ENCODE measurements around the gene CDHR2.

CDHR2 gene

DNA sequence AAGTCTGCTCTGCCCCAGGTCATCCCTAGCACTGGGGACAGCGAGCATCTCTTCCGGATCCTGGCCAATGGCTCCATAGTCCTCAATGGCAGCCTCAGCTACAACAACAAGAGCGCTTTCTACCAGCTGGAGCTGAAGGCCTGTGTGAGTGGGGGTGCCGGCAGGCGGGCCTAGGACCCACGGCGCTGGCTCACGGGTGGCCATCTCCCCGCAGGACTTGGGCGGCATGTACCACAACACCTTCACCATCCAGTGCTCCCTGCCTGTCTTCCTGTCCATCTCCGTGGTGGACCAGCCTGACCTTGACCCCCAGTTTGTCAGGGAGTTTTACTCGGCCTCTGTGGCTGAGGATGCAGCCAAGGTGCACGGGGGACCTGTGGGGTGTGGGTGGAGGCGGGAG lies 25.9 kb downstream of the CDHR2 start:
- TF ChIP-seq, protein P1, sequence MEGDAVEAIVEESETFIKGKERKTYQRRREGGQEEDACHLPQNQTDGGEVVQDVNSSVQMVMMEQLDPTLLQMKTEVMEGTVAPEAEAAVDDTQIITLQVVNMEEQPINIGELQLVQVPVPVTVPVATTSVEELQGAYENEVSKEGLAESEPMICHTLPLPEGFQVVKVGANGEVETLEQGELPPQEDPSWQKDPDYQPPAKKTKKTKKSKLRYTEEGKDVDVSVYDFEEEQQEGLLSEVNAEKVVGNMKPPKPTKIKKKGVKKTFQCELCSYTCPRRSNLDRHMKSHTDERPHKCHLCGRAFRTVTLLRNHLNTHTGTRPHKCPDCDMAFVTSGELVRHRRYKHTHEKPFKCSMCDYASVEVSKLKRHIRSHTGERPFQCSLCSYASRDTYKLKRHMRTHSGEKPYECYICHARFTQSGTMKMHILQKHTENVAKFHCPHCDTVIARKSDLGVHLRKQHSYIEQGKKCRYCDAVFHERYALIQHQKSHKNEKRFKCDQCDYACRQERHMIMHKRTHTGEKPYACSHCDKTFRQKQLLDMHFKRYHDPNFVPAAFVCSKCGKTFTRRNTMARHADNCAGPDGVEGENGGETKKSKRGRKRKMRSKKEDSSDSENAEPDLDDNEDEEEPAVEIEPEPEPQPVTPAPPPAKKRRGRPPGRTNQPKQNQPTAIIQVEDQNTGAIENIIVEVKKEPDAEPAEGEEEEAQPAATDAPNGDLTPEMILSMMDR (IDR thresholded peaks at IDR 0.05; ENCODE audit: low read length), result no peak
- no peak for TF ChIP-seq EZH2 (optimal IDR thresholded peaks at IDR 0.05; ENCODE audit: low read depth, low read length)
- TF ChIP-seq EZH2phosphoT487 (IDR thresholded peaks at IDR 0.05; ENCODE audit: low read length), result no peak
- no peaks in the 10 kb centered on the region for H3K79me2 ChIP-seq (ENCODE audit: low read length)
- H3K9me2 ChIP-seq (replicated peaks; ENCODE audit: insufficient read depth, low read length), result no peaks in the 10 kb centered on the region
- H3K27ac ChIP-seq (ENCODE audit: low read length), result no peak overlapping the region
- peaks cover 8% of the 10 kb centered on the region; the same call in 1 of the 2 replicates for H3K27me3 ChIP-seq (replicated peaks; ENCODE audit: insufficient read depth, low read length)
- no peaks in the 10 kb centered on the region for H4K20me1 ChIP-seq (ENCODE audit: insufficient read depth, low read length)
- no peak overlapping the region for H3K4me2 ChIP-seq (ENCODE audit: low read depth, low read length)
- no peak overlapping the region for H3K4me3 ChIP-seq (ENCODE audit: low read length)
- DNase-seq, result no peak
- no peak overlapping the region for H3K9ac ChIP-seq (ENCODE audit: low read length)
- H3K4me1 ChIP-seq (ENCODE audit: low read length), result no peaks in the 10 kb centered on the region
- H3F3A ChIP-seq (ENCODE audit: insufficient read depth, low read length), result no peaks in the 10 kb centered on the region
- no peaks in the 10 kb centered on the region for H3K36me3 ChIP-seq (replicated peaks; ENCODE audit: insufficient read depth, low read length)
- no peak overlapping the region for H2AFZ ChIP-seq (ENCODE audit: low read length)
- no peaks in the 10 kb centered on the region for H3K9me3 ChIP-seq (replicated peaks; ENCODE audit: insufficient read depth, low read length)

DNA sequence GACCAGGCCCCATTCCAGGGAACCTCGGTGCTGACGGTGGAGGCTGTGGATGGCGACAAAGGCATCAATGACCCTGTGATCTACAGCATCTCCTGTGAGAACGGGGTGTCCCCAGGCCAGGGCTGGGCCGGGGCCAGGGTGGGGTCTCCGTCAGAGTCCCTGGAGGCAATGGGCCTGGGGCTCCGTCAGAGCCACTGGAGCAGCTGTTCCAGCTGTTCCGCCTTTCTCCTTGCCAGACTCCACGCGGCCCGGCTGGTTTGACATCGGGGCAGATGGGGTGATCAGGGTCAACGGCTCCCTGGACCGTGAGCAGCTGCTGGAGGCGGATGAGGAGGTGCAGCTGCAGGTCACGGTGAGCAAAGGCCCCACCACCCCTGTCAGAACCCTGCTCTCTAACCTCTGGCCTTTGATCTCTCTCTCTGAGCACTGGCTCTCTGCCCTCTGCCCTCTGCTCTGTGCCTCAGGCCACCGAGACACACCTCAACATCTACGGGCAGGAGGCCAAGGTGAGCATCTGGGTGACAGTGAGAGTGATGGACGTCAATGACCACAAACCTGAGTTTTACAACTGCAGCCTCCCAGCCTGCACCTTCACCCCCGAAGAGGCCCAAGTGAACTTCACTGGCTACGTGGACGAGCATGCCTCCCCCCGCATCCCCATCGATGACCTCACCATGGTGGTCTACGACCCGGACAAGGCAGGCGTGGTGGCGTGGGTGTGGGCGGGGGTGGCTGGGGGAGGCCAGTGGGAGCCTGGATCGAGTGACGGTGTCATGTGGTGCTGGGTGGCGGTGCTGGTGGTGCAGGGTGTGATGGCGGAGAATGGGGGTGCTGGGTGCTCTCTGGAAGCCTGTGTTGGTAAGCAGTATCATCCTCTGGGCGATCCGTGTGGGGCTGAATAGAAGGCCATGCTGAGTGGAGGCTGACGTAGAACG lies 26.6 kb downstream of the CDHR2 start:
- Histone ChIP-seq H3K4me2 (ENCODE audit: low read depth, low read length) (no peak overlapping the region), H3K9ac (ENCODE audit: low read length) (no peak overlapping the region), H3K4me1 (ENCODE audit: low read length) (no peaks in the 10 kb centered on the region), H3F3A (ENCODE audit: insufficient read depth, low read length) (no peaks in the 10 kb centered on the region), H4K20me1 (ENCODE audit: insufficient read depth, low read length) (no peaks in the 10 kb centered on the region), H3K36me3 (replicated peaks; ENCODE audit: insufficient read depth, low read length) (no peaks in the 10 kb centered on the region), H2AFZ (ENCODE audit: low read length) (no peak overlapping the region), H3K27me3 (replicated peaks; ENCODE audit: insufficient read depth, low read length) (0 out of 2 replicates have a peak, but pooled peaks cover under 1% of the 10 kb centered on the region), H3K79me2 (ENCODE audit: low read length) (no peaks in the 10 kb centered on the region), H3K4me3 (ENCODE audit: low read length) (no peak overlapping the region), H3K9me2 (replicated peaks; ENCODE audit: insufficient read depth, low read length) (no peaks in the 10 kb centered on the region), H3K9me3 (replicated peaks; ENCODE audit: insufficient read depth, low read length) (no peaks in the 10 kb centered on the region), H3K27ac (ENCODE audit: low read length) (no peak overlapping the region)
- DNase-seq, result no peak
- TF ChIP-seq, protein P1 (IDR thresholded peaks at IDR 0.05; ENCODE audit: low read length), result no peak
- TF ChIP-seq EZH2phosphoT487 (IDR thresholded peaks at IDR 0.05; ENCODE audit: low read length), result no peak
- no peak for TF ChIP-seq EZH2 (optimal IDR thresholded peaks at IDR 0.05; ENCODE audit: low read depth, low read length)

DNA sequence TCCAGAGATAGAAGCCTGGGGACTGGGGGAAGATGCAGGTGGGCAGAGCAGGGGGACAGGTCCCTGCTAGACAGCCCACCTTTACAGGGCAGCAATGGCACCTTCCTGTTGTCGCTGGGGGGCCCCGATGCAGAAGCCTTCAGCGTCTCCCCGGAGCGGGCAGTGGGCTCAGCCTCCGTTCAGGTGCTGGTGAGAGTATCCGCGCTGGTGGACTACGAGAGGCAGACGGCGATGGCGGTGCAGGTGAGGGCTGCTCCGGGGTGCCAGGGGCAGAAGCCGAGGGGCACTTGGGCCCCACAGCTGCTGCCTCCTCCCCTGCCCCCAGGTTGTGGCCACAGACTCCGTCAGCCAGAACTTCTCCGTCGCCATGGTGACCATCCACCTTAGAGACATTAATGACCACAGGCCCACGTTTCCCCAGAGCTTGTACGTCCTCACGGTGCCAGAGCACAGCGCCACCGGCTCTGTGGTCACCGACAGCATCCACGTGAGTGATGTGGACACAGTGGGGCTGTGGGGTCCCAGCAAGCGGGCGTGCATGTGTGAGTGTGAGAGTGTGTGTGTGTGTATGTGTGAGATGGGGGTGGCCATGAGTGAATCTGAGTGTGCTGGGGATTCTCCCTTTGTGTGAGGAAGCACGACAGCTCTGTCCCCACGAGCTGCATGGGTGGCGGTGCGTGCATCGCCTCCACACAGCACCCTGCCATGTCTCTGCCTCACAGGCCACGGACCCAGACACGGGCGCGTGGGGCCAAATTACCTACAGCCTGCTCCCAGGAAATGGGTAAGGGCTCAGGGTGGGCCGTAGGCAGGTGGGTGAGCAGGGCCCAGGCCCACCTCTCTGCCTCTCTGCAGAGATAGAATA lies 28.4 kb downstream of the CDHR2 start:
- Histone ChIP-seq H3K4me1 (ENCODE audit: low read length) (no peaks in the 10 kb centered on the region), H3F3A (ENCODE audit: insufficient read depth, low read length) (no peaks in the 10 kb centered on the region), H3K4me2 (ENCODE audit: low read depth, low read length) (no peak overlapping the region), H3K27me3 (replicated peaks; ENCODE audit: insufficient read depth, low read length) (no peaks in the 10 kb centered on the region), H3K9ac (ENCODE audit: low read length) (no peak overlapping the region), H3K9me3 (replicated peaks; ENCODE audit: insufficient read depth, low read length) (no peaks in the 10 kb centered on the region), H3K9me2 (replicated peaks; ENCODE audit: insufficient read depth, low read length) (no peaks in the 10 kb centered on the region), H3K36me3 (replicated peaks; ENCODE audit: insufficient read depth, low read length) (no peaks in the 10 kb centered on the region), H3K79me2 (ENCODE audit: low read length) (no peaks in the 10 kb centered on the region), H2AFZ (ENCODE audit: low read length) (0 out of 2 replicates have a peak overlapping the region, but pooled peaks have one; percentile 42), H3K4me3 (ENCODE audit: low read length) (no peak overlapping the region), H3K27ac (ENCODE audit: low read length) (no peak overlapping the region), H4K20me1 (ENCODE audit: insufficient read depth, low read length) (no peaks in the 10 kb centered on the region)
- DNase-seq, result no peak
- no peak for TF ChIP-seq EZH2 (optimal IDR thresholded peaks at IDR 0.05; ENCODE audit: low read depth, low read length)
- no peak for TF ChIP-seq EZH2phosphoT487 (IDR thresholded peaks at IDR 0.05; ENCODE audit: low read length)
- TF ChIP-seq, protein P1 (IDR thresholded peaks at IDR 0.05; ENCODE audit: low read length), result no peak

Measured in MM.1S (cell line).